ENCODE data around the gene TXNDC2. TPM values are rescaled to one million over a fixed set of nuclear protein-coding genes. Genes with fewer than 3 reads are reported as not detected.
"Not testable (repeated sequence)": the region's sequence is repeated elsewhere in the genome, so short reads cannot be mapped to it uniquely, and the experiment has no call there.

TXNDC2 gene
- polyA plus RNA-seq, 3 donors = 0.08 TPM; not detected in 2

DNA sequence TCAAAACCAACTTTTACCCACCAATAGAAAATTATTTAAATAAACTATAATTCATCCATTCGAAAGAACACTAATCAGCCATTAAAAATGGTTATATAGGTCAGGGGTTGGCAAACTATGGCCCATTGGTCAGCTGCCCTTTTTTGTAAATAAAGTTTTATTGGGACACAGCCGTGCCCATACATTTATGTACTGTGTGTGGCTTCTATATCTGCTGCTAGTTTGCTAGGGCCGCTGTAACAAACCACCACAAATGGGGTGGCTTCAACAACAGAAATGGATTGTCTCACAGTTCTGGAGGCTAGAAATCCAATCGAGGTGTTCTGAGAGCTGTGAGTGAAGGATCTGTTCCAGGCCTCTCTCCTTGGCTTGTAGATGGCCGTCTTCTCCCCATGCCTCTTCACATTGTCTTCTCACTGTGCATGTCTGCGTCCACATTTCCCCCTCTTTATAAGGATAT is 7.0 kb upstream of the TXNDC2 start:
- DNase-seq (ENCODE audit: low read depth in 3 of 3, low spot score in 2 of 3) = no peak

DNA sequence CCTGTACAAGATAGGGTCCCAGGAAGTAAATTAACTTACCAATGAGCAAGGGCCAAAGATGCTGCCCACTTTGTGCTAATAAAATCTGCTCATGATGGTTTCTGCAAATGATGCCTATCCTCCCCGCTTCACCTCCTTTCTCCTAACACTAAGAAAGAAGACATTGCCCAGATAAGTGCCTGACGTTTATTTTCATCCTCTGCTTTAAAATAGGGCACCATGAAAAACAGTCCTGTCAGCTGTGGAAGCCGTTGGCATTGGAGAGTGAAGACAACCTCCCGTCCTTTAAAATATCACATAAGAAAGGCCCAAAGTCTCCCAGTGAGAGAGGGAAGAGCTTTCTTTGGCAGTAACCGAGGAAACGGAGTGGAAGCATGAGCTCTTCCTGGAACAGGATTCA is 1.7 kb upstream of the TXNDC2 start:
- no peak for DNase-seq (ENCODE audit: low read depth in 3 of 3, low spot score in 2 of 3)

DNA sequence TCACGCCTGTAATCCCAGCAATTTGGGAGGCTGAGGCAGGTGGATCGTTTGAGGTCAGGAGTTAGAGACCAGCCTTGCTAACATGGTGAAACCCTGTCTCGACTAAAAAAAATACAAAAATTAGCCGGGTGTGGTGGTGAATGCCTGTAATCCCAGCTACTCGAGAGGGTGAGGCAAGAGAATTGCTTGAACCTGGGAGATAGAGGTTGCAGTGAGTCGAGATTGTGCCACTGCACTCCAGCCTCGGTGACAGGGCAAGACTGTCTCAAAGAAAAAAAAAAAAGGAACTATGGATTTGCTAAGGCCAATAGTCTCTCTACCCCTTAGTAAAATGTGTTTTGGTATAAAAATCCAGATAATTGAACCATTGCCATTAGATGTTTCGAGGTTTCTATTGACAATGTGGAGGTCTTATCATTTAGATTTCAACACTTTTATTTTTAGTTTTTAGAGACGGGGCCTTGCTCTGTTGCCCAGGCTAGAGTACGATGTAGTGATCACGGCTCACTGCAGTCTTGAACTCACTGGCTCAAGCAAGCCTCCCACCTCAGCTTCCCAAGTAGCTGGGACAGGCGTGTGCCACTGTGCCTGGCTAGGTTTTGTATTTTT is 1.1 kb upstream of the TXNDC2 start:
- no peak for DNase-seq (ENCODE audit: low read depth in 3 of 3, low spot score in 2 of 3)

DNA sequence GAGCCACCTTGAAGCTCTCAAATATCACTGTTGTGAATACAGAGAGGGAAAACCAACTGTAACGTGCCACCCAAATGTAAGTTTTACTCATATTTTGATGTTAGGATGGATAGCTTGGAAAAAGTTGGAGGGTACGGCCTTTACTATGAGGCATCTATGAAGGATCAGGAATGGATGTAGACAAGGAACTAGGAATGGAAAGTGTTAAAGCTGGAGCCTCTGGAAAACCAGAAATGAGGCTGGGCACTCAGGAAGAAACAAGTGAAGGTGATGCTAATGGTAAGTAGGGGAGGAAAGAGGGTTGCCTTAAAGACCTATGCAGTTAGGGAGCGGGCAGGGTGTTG is 204 bp downstream of the TXNDC2 start:
- no peak for DNase-seq (ENCODE audit: low read depth in 3 of 3, low spot score in 2 of 3)

DNA sequence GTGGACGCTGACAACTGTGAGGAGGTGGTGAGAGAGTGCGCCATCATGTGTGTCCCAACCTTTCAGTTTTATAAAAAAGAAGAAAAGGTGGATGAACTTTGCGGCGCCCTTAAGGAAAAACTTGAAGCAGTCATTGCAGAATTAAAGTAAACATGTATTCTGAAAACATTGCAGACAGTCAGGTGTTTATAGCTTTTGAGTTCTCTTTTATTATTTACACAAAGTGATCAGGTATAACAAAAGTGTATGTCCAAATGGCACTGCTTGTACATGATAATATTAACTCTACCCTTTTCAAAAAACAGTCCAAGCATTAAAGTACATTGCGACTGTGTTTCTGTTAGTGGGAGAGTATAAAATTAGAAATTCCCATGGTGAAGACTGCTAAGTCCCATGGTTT is 2.2 kb downstream of the TXNDC2 start:
- no peak for DNase-seq (ENCODE audit: low read depth in 3 of 3, low spot score in 2 of 3)

DNA sequence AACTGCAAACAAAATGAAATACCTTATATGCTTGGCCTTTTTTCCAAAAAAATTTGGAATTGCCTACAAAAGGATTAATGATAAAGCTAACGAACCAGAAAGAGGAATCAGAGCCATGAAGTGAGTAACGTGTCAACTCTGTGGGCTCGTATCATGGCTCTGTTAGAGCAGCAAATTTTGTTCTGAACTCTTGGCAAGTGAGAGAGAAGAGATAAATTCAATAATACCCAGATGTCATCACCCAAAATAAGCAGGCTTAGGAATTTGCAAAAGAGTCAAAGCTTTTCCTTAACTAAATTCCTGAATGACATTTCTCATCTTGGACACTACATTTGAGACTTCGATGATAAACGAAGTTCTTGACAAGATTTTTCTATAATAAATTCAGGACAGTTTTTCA is 4.4 kb downstream of the TXNDC2 start:
- no peak for DNase-seq (ENCODE audit: low read depth in 3 of 3, low spot score in 2 of 3)

DNA sequence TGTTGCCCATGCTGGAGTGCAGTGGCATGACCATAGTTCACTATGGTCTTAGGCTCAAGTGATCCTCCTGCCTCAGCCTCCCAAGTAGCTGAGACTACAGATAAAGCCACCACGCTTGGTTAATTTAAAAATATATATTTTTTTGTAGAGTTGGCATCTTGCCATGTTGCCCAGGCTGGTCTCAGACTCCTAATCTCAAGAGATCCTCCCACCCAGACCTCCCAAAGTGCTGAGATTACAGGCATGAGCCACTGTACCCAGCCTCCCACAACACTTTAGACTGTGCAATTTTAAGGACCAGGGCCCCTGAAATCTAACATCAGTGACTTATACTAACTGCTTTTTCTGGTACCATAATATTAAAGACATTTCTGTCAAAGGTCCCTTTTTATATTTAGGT is 5.2 kb downstream of the TXNDC2 start:
- no peak for DNase-seq (ENCODE audit: low read depth in 3 of 3, low spot score in 2 of 3)

DNA sequence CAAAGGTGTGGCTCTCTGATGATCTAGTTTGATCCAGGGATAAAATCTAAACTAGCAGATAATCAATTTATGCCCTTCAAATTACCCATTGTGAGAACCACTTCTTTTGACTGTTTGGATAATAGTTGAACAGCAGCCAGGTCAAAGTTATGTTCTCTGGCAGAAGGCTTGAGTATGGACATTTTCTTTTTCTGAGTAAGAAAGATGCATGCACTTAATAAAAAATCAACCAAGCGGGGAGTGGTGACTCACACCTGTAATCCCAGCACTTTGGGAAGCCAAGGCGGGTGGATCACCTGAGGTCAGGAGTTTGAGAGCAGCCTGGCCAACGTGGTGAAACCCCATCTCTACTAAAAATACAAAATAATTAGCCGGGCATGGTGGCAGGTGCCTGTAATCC is 5.7 kb downstream of the TXNDC2 start:
- DNase-seq (ENCODE audit: low read depth in 3 of 3, low spot score in 2 of 3) = not testable (repeated sequence)

DNA sequence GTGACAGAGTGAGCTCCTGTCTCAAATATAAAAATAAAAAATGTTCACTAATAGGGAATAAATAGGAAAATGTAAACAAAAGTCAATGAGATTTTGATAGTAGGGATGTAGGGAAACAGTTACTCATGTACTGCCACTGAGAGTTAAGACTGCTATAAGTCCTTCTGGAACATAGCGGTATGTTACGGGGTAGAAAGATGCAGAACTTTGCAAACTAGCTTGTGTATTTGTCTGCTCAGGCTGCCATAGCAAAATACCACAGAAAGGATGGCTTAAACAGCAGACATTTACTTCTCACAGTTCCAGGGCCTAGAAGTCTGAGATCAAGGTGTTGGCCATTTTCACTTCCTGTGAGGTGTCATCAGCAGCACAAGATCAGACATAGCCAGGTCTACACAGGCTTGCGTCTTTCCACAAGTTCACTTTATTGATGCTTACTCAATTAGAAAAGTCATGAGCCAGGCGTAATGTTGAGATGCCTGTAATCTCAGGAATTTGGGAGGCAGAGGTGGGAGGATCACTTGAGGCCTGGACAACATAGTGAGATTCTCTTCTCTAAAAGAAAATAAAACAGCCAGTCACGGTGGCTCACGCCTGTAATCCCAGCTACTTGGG is 8.8 kb downstream of the TXNDC2 start:
- no peak for DNase-seq (ENCODE audit: low read depth in 3 of 3, low spot score in 2 of 3)

DNA sequence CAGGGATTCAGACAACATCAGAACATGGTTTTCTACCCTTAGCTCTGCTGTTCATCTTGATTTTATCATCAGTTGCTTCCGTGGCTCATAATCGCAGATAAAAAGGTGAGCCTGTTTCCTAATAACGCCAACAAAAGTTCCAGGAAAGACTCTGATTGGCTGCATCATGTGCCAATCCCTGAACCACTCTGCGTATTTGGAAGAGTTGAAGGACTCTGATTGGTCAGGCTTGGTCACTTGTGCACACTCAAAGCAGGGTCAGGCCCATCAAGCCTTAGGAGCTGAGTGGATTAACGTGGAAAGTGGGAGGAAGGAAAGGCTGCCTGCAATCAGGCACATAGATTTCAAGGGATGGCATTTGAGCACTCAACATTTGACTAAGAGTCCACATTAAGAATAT is 11.4 kb downstream of the TXNDC2 start:
- DNase-seq (ENCODE audit: low read depth in 3 of 3, low spot score in 2 of 3) = no peak

DNA sequence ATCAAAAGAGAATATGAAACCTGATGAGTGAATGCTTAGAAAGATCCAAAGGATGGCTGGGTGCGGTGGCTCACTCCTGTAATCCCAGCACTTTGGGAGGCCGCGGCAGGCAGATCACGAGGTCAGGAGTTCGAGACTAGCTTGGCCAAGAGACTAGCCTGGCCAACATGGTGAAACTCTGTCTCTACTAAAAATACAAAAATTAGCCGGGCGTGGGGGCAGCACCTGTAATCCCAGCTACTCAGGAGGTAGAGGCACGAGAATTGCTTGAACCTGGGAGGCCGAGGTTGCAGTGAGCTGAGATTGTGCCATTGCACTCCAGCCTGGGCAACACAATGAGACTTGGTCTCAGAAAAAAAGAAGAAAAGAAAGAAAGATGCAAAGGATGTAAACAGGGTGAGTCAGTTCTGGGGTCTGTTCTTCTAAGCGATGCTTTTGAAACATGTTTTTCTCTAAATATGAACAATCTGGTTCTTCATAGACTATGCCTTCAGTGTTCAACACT is 12.1 kb downstream of the TXNDC2 start:
- DNase-seq (ENCODE audit: low read depth in 3 of 3, low spot score in 2 of 3) = not testable (repeated sequence)

DNA sequence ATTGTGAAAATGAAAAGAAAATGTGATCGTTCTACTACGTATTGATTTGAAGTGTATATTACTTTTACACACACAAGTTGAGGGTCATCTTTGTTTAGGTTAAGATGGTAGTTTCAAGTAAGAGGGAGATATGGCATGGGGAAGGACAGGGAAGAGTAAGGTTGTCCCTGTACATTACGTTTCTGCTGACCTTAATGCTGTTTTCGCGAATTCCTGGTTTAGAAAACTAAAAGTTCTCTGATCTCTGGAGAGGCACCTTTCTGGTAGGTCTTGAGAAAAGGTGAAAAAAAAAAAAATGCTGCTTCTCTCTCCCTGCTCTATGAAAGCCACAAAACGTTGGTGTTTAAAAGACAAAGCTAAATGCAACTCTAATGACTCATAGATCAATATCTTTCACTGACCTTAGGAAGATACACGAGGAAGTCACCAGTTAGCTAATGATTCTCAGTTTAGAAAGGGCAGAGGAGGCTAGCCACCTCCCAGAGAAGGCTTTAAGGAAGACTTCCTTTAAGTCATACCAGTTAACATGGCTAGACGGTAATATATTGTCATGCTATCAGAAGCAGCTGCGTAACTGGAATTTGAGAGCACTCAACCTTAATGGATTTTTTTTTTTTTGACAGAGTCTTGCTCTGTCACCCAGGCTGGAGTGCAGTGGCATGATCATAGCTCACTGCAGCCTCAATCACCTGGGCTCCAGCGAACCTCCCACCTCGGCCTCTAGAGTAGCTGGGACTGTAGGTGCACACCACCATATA is 13.2 kb downstream of the TXNDC2 start:
- no peak for DNase-seq (ENCODE audit: low read depth in 3 of 3, low spot score in 2 of 3)

DNA sequence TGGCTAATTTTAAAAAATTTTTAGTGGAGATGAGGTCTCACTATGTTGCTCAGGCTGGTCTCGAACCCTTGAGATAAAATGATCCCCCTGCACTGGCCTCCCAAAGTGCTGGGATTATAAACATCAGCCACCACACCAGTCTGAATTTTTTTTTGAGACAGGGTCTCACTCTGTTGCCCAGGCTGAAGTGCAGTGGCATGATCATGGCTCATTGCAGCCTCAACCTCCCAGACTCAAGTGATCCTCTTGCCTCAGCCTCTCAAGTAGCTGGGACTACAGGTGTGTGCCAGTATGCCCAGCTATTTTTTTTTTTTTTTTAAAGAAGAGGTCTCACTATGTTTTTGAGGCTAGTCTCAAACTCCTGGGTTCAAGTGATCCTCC is 13.8 kb downstream of the TXNDC2 start:
- not testable (repeated sequence) for DNase-seq (ENCODE audit: low read depth in 3 of 3, low spot score in 2 of 3)

DNA sequence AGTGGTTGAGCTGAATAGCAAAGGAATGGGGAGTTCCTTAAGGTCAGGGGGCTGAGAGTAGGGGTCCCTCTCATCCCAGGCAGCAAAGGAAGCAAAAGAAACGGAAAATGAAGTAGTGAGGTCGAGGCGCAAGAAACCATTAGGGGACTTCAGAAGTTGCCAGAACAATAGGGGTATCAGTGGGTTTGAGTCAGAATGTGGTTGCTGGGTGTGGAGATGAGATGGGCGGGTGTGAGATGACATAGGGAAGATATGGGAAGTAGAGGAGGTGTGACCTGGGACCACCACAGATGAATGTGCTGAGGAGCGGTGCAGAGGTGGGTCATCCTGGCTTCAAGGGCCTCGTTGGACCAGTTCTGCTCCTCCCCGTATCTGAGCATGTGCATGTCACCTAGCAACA is 14.9 kb downstream of the TXNDC2 start:
- DNase-seq (ENCODE audit: low read depth in 3 of 3, low spot score in 2 of 3) = no peak

DNA sequence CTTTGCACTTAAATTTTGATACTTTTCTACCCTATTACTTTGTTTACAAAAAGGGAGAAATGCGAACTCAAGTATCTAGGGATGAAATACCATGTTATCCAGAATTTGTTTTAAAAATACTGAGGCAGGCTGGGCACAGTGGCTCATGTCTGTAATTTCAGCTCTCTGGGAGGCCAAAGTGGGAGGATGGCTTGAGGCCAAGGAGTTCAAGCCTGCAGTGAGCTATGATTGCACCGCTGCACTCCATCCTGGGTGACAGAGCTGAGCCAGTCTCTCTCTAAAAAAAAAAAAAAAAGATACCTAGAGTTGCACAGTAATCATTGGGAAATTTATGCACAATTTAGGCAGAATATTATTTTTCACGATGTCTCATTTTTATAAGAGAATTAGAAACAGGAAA is 15.6 kb downstream of the TXNDC2 start:
- no peak for DNase-seq (ENCODE audit: low read depth in 3 of 3, low spot score in 2 of 3)

DNA sequence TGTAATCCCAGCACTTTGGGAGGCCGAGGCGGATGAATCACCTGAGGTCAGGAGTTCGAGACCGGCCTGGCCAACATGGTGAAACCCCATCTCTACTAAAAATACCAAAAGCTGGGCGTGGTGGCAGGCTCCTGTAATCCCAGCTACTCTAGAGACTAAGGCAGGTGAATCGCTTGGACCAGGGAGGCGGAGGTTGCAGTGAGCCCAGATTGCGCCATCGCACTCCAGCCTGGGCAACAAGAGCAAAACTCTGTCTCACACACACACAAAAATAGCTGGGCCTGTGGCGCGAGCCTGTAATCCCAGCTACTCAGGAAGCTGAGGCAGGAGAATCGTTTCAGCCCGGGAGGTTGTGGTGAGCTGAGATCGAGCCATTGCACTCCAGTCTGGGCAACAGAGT is 16.5 kb downstream of the TXNDC2 start:
- not testable (repeated sequence) for DNase-seq (ENCODE audit: low read depth in 3 of 3, low spot score in 2 of 3)

DNA sequence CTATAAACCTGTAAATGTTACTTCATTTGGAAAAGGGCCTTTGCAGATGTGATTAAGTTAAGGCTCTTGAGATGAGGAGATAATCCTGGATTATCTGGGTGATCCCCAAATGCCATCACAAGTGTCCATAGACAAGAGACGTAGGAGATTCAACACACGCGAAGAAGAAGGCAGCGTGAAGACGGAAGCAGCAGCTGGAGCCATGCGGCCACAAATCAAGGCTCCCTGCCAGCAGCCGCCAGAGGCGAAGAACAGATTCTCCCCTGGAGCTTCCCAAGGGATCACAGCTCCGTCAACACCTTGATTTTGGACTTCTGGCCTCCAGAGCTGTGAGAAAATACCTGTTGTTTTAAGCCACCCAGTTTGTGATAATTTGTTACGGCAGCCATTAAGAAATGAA is 17.1 kb downstream of the TXNDC2 start:
- DNase-seq (ENCODE audit: low read depth in 3 of 3, low spot score in 2 of 3) = no peak

DNA sequence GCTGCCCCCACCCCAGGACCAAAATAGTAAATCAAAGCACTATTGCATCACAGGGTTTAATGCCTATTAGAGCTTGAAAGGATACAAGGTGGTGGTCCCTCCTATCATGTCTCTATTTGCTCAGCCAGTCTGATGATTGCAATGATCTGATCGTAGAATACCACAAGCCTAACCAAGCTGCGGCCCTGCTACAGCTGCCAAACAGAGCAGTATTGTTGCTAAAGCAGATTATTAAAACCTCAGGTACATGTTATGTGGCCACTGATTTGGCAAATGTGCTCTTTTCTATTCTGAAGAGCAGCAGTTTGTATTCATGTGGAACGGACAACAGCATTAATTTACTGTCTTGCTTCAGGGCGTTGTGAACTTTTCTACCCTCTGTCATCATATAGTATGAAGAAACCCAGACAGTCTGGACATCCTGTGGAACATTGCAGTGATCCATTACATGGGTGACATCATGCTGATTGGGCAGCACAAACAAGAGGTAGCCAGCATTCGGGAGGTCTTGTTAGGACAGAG is 19.7 kb downstream of the TXNDC2 start:
- no peak for DNase-seq (ENCODE audit: low read depth in 3 of 3, low spot score in 2 of 3)

DNA sequence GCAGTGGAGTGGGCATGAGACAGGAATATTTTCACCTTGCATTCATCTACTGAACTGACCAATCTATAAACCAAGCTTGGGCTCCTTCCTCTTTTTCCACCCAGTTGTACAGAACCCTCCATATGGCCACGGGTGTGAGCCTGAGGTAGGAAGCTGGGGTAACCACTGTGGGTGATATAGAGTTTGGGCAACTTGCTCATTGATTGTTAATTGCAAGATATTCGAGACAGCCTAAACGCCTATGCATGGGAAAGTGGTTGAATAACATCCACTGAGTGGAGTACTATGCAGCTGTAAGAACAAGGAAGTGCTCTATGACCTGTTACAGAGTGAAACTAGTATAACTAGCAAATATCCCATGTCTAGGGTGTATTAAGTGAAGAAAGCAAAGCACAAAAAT is 20.7 kb downstream of the TXNDC2 start:
- DNase-seq (ENCODE audit: low read depth in 3 of 3, low spot score in 2 of 3) = no peak

DNA sequence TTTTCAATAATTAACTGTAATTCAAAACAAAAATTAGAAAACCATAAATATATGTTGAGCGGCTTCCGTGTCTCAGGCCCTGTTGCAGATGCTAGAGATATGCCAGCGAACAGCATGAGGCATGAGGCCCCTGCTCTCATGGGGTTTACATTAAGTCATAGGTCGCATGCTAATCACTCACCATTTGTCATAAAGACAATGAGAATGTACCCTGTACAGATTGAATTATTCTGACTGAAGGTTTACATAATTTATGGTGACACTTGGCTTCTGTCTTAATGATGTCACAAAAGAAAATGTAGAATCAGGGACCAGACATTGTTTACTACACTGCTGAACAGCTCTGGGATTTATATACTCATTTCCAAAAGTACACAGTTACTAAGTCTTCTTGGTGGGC is 22.1 kb downstream of the TXNDC2 start:
- DNase-seq (ENCODE audit: low read depth in 3 of 3, low spot score in 2 of 3) = no peak

DNA sequence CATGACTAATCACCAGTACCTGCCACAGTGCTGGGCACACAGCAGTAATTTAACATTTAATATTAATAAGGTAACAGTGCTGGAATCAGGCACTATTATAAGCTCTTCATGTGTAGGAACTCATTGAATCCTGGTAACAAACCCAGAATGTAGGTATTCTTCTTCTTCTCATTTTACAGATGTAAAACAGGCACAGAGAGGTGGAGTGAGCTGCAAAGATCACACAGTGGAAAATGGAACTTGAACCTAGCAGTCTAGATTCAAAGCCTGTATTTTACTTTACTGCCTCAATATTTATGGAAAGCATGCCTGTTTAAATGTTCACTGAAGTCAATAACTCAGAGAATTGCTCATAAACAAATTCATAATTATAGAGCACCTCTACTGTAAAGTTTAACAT is 24.3 kb downstream of the TXNDC2 start:
- DNase-seq (ENCODE audit: low read depth in 3 of 3, low spot score in 2 of 3) = no peak

DNA sequence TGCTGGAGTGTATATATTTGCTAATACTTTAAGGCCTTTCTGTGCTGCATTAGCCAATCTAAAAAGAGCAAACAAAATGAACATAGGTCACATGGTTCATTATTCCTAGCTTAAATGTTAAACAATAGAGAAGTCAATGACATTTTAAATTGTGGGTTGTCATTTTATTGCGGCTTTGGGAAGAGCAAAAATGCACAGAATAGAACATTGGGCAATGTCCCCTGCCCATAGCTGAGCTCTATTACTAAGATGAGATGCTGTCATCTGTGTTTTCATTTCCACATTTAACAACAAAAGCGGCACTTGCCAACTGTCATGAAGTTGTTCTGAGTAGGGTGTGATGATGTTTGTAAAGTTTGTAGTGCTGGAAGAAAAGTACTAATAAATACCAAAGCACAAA is 24.9 kb downstream of the TXNDC2 start:
- no peak for DNase-seq (ENCODE audit: low read depth in 3 of 3, low spot score in 2 of 3)
